Thyroid gland (tissue), 4 donors: Measurements from ENCODE around the gene FER1L5.

Experiments used
- POLR2A ChIP-seq, 2 donors: fragments of 450-650 bp; IDR thresholded peaks; one replicate each; pipeline ENCODE4 v1.6.1; 2017; ENCODE audit warnings: antibody characterized with exemption in 2 of 2, mild to moderate bottlenecking in 2 of 2, moderate library complexity in 1 of 2
- TF ChIP-seq, protein P1 (sequence below), 6 experiments: fragments of 200-600 bp in 3 of 6; fragments of 450-650 bp in 3 of 6; sonication (generic) in 3 of 6; IDR thresholded peaks; one replicate each; pipeline ENCODE4 v1.5.1; 2016 to 2019; ENCODE audit warnings: antibody characterized with exemption in 6 of 6, mild to moderate bottlenecking in 2 of 6, inconsistent platforms in 1 of 6, moderate library complexity in 1 of 6

DNA sequence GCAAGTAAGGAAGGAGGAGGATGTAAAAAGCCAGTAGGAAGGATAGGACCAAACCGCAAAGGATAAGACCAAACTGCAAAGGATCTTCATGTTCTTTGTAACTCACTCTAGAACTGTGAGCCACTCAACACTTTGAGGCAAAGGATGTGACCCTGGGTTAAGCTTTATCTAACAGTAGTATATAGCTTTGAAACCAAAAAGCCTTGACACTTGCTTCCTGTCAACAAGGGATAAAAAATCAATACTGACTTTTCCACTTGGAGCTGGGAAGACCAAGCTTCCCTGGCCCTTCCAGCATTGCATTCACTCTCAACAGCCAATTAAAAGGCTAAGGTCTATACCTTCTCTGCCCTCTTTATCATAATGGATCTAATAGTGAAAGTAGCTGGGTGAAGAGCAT is 26.4 kb upstream of the FER1L5 start:
- TF ChIP-seq, protein P1, sequence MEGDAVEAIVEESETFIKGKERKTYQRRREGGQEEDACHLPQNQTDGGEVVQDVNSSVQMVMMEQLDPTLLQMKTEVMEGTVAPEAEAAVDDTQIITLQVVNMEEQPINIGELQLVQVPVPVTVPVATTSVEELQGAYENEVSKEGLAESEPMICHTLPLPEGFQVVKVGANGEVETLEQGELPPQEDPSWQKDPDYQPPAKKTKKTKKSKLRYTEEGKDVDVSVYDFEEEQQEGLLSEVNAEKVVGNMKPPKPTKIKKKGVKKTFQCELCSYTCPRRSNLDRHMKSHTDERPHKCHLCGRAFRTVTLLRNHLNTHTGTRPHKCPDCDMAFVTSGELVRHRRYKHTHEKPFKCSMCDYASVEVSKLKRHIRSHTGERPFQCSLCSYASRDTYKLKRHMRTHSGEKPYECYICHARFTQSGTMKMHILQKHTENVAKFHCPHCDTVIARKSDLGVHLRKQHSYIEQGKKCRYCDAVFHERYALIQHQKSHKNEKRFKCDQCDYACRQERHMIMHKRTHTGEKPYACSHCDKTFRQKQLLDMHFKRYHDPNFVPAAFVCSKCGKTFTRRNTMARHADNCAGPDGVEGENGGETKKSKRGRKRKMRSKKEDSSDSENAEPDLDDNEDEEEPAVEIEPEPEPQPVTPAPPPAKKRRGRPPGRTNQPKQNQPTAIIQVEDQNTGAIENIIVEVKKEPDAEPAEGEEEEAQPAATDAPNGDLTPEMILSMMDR (IDR thresholded peaks at IDR 0.05): no peak
- no peak for TF ChIP-seq POLR2A (IDR thresholded peaks at IDR 0.05)
